Activated naive CD8-positive, alpha-beta T cell treated with anti-CD3 and anti-CD28 coated beads, Interleukin-2, amount 50 U/mL, for 16 hours (primary cell): ENCODE measurements around the gene KDR.

Experiments used
- DNase-seq: peaks from one replicate; pipeline ENCODE4 v3.0.0-alpha.2; 2020; ENCODE audit warnings: low read depth, low spot score

KDR gene

GRCh38 chr4:55123791-55124190 is 1.6 kb downstream of the KDR start:
- no peak for DNase-seq

- DNase-seq, result no peak
Observed at GRCh38 chr4:55122235-55122634, 3.2 kb downstream of the KDR start.

GRCh38 chr4:55121246-55121645 is 4.1 kb downstream of the KDR start:
- no peak for DNase-seq

- no peak for DNase-seq
Observed at GRCh38 chr4:55118397-55118796, 7.0 kb downstream of the KDR start.

GRCh38 chr4:55117511-55117910 is 7.9 kb downstream of the KDR start:
- no peak for DNase-seq

GRCh38 chr4:55116450-55116849 is 8.9 kb downstream of the KDR start:
- no peak for DNase-seq

GRCh38 chr4:55111601-55112000 is 13.8 kb downstream of the KDR start:
- no peak for DNase-seq

- no peak for DNase-seq
Observed at GRCh38 chr4:55110131-55110530, 15.3 kb downstream of the KDR start.

- DNase-seq, result no peak
Observed at GRCh38 chr4:55107054-55107453, 18.3 kb downstream of the KDR start.

GRCh38 chr4:55103224-55103623 is 22.2 kb downstream of the KDR start:
- no peak for DNase-seq

GRCh38 chr4:55099816-55100215 is 25.6 kb downstream of the KDR start:
- no peak for DNase-seq

- DNase-seq, result no peak
Observed at GRCh38 chr4:55098456-55099204, 26.8 kb downstream of the KDR start.

GRCh38 chr4:55096619-55097018 is 28.8 kb downstream of the KDR start:
- DNase-seq, result no peak

GRCh38 chr4:55096045-55096444 is 29.4 kb downstream of the KDR start:
- DNase-seq, result no peak

GRCh38 chr4:55092504-55092903 is 32.9 kb downstream of the KDR start:
- DNase-seq, result no peak

- DNase-seq, result no peak
Observed at GRCh38 chr4:55089916-55090315, 35.5 kb downstream of the KDR start.

- DNase-seq, result no peak
Observed at GRCh38 chr4:55087913-55088260, 37.5 kb downstream of the KDR start.

GRCh38 chr4:55087009-55087912 is 38.1 kb downstream of the KDR start:
- no peak for DNase-seq

GRCh38 chr4:55086578-55086977 is 38.8 kb downstream of the KDR start:
- DNase-seq, result no peak

GRCh38 chr4:55083735-55084134 is 41.7 kb downstream of the KDR start:
- no peak for DNase-seq

- no peak for DNase-seq
Observed at GRCh38 chr4:55082756-55083155, 42.6 kb downstream of the KDR start.

GRCh38 chr4:55080174-55080865 is 45.1 kb downstream of the KDR start:
- DNase-seq, result no peak
